Gastrocnemius medialis (tissue), 4 donors: ENCODE data around the gene HNRNPA1L2.

ENCODE experiments used
- POLR2A ChIP-seq, 2 donors: fragments of 450-650 bp; IDR thresholded peaks; one replicate each; pipeline ENCODE4 v1.6.1; 2017; ENCODE audit warnings: antibody characterized with exemption in 2 of 2, mild to moderate bottlenecking in 2 of 2, moderate library complexity in 2 of 2
- TF ChIP-seq, protein P1 (sequence below), 5 experiments: fragments of 450-650 bp in 3 of 5; fragments of 200-600 bp in 2 of 5; sonication (generic) in 2 of 5; IDR thresholded peaks in 4 of 5; conservative IDR thresholded peaks in 1 of 5; 1 replicate in 4 of 5; 2 replicates in 1 of 5; pipeline ENCODE4 v1.5.1; 2016 to 2019; ENCODE audit warnings: antibody characterized with exemption in 5 of 5, mild to moderate bottlenecking in 3 of 5, moderate library complexity in 3 of 5

DNA sequence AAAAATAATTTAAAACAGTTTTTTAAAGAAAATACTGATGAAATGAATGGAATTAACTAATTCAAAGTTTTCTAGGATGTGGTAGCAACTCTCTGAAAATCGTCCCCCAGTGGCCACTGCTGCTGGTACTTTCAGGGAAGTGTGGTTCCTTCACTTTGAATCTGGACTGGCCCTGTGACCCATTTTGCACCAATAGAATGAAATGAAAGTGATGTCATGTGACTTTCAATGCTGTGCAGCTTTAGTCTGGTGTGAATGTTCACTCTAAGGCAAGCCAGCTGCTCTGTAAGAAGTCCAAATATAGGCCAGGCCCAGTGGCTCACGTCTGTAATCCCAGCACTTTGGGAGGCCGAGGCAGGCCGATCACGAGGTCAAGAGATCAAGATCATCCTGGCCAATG is 26.4 kb upstream of the HNRNPA1L2 start:
- TF ChIP-seq, protein P1, sequence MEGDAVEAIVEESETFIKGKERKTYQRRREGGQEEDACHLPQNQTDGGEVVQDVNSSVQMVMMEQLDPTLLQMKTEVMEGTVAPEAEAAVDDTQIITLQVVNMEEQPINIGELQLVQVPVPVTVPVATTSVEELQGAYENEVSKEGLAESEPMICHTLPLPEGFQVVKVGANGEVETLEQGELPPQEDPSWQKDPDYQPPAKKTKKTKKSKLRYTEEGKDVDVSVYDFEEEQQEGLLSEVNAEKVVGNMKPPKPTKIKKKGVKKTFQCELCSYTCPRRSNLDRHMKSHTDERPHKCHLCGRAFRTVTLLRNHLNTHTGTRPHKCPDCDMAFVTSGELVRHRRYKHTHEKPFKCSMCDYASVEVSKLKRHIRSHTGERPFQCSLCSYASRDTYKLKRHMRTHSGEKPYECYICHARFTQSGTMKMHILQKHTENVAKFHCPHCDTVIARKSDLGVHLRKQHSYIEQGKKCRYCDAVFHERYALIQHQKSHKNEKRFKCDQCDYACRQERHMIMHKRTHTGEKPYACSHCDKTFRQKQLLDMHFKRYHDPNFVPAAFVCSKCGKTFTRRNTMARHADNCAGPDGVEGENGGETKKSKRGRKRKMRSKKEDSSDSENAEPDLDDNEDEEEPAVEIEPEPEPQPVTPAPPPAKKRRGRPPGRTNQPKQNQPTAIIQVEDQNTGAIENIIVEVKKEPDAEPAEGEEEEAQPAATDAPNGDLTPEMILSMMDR (IDR thresholded peaks at IDR 0.05 in 4 of 5, conservative IDR thresholded peaks at IDR 0.05 in 1 of 5) = no peak
- TF ChIP-seq POLR2A (IDR thresholded peaks at IDR 0.05) = no peak
